HepG2 (cell line): Measurements from ENCODE around the gene DENND4C.
"Not testable (repeated sequence)": the region's sequence is repeated elsewhere in the genome, so short reads cannot be mapped to it uniquely, and the experiment has no call there.

ENCODE experiments used
- CBX2 ChIP-seq, 2 experiments: fragments of 200-600 bp in 1 of 2; sonication (generic); formaldehyde crosslinking in 1 of 2; IDR thresholded peaks; 2 replicates each; pipeline versions ENCODE4 v1.7.0 to v1.8.1; 2018 to 2022; ENCODE audit warnings: low read depth in 2 of 2, low read length in 1 of 2, mild to moderate bottlenecking in 1 of 2, missing genetic modification reagents in 1 of 2
- ETV6 ChIP-seq: sonication (generic); formaldehyde crosslinking; conservative IDR thresholded peaks from 2 replicates; pipeline ENCODE4 v1.4.0; 2020; ENCODE audit warnings: missing genetic modification reagents
- MIXL1 ChIP-seq: IDR thresholded peaks from 2 replicates; pipeline ENCODE4 v1.6.1; 2016
- NFIC ChIP-seq: IDR thresholded peaks from 2 replicates; pipeline ENCODE4 v1.6.1; 2012; ENCODE audit warnings: mild to moderate bottlenecking, low read length, inconsistent platforms
- SMAD3 ChIP-seq: sonication (generic); formaldehyde crosslinking; IDR thresholded peaks from 2 replicates; pipeline ENCODE4 v1.4.0; 2020; ENCODE audit warnings: missing genetic modification reagents
- SMARCC2 ChIP-seq: fragments of 450-650 bp; IDR thresholded peaks from 2 replicates; pipeline ENCODE4 v1.6.1; 2017; ENCODE audit warnings: antibody characterized with exemption, mild to moderate bottlenecking
- TAF15 ChIP-seq: fragments of 200-400 bp; formaldehyde crosslinking; IDR thresholded peaks from one replicate; pipeline ENCODE4 v1.6.1; 2018; ENCODE audit warnings: mild to moderate bottlenecking, low read depth, low read length; ENCODE audit not compliant: poor library complexity, severe bottlenecking
- ZNF3 ChIP-seq: IDR thresholded peaks from 2 replicates; pipeline ENCODE4 v1.7.0; 2017; ENCODE audit warnings: inconsistent platforms
- ZNF616 ChIP-seq: sonication (generic); formaldehyde crosslinking; IDR thresholded peaks from 2 replicates; pipeline ENCODE4 v1.5.0; 2020; ENCODE audit warnings: low read depth, mild to moderate bottlenecking, missing genetic modification reagents
- TF ChIP-seq, protein P1 (sequence below): IDR thresholded peaks from 2 replicates; pipeline ENCODE4 v1.6.1; 2012; ENCODE audit warnings: inconsistent platforms
- TF ChIP-seq, protein P2 (sequence below): sonication (generic); formaldehyde crosslinking; IDR thresholded peaks from 2 replicates; pipeline ENCODE4 v1.4.0; 2020; ENCODE audit warnings: missing genetic modification reagents, borderline replicate concordance
- TF ChIP-seq, protein P3 (sequence below), 2 experiments: IDR thresholded peaks; 2 replicates each; pipeline ENCODE4 v1.6.1; 2011 to 2012; ENCODE audit warnings: low read length in 2 of 2, borderline replicate concordance in 1 of 2, low read depth in 1 of 2, mild to moderate bottlenecking in 1 of 2, moderate library complexity in 1 of 2

DNA sequence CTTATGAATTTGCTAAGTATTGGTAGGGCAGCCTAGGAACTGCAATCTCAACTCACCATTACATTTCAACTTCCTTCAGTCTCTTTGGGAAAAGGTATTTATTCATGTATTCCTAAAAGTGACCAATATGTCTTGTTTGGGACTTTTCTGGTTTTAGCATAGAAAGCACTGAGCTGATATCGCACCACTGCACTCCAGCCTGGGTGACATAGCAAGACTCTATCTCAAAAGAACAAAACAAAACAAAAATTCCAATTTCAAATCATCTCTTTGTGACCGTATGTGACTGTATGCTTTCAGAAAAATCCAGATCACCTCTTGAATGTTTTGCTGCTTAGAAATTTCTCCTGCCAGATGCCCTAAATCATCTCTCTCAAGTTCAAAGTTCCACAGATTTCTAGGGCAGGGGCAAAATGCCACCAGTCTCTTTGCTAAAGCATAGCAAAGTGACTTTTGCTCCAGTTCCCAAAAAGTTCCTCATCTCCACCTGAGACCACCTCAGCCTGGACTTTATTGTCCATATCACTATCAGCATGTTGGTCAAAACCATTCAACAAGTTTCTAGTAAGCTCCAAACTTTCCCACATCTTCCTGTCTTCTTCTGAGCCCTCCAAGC, 37.0 kb upstream of the DENND4C start:
- TF ChIP-seq TAF15; NFIC; ZNF616 (CRISPR knock-in tag); ETV6; ZNF3; SMARCC2; SMAD3 (CRISPR knock-in tag); MIXL1 (CRISPR knock-in tag); CBX2 (IDR thresholded peaks at IDR 0.05; ENCODE audit: low read depth, low read length); CBX2 (CRISPR knock-in tag; IDR thresholded peaks at IDR 0.05; ENCODE audit: low read depth): not testable (repeated sequence)
- TF ChIP-seq, protein P1, sequence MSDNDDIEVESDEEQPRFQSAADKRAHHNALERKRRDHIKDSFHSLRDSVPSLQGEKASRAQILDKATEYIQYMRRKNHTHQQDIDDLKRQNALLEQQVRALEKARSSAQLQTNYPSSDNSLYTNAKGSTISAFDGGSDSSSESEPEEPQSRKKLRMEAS = not testable (repeated sequence)
- TF ChIP-seq, protein P2, sequence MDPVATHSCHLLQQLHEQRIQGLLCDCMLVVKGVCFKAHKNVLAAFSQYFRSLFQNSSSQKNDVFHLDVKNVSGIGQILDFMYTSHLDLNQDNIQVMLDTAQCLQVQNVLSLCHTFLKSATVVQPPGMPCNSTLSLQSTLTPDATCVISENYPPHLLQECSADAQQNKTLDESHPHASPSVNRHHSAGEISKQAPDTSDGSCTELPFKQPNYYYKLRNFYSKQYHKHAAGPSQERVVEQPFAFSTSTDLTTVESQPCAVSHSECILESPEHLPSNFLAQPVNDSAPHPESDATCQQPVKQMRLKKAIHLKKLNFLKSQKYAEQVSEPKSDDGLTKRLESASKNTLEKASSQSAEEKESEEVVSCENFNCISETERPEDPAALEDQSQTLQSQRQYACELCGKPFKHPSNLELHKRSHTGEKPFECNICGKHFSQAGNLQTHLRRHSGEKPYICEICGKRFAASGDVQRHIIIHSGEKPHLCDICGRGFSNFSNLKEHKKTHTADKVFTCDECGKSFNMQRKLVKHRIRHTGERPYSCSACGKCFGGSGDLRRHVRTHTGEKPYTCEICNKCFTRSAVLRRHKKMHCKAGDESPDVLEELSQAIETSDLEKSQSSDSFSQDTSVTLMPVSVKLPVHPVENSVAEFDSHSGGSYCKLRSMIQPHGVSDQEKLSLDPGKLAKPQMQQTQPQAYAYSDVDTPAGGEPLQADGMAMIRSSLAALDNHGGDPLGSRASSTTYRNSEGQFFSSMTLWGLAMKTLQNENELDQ (CRISPR knock-in tag) = not testable (repeated sequence)
- TF ChIP-seq, protein P3, sequence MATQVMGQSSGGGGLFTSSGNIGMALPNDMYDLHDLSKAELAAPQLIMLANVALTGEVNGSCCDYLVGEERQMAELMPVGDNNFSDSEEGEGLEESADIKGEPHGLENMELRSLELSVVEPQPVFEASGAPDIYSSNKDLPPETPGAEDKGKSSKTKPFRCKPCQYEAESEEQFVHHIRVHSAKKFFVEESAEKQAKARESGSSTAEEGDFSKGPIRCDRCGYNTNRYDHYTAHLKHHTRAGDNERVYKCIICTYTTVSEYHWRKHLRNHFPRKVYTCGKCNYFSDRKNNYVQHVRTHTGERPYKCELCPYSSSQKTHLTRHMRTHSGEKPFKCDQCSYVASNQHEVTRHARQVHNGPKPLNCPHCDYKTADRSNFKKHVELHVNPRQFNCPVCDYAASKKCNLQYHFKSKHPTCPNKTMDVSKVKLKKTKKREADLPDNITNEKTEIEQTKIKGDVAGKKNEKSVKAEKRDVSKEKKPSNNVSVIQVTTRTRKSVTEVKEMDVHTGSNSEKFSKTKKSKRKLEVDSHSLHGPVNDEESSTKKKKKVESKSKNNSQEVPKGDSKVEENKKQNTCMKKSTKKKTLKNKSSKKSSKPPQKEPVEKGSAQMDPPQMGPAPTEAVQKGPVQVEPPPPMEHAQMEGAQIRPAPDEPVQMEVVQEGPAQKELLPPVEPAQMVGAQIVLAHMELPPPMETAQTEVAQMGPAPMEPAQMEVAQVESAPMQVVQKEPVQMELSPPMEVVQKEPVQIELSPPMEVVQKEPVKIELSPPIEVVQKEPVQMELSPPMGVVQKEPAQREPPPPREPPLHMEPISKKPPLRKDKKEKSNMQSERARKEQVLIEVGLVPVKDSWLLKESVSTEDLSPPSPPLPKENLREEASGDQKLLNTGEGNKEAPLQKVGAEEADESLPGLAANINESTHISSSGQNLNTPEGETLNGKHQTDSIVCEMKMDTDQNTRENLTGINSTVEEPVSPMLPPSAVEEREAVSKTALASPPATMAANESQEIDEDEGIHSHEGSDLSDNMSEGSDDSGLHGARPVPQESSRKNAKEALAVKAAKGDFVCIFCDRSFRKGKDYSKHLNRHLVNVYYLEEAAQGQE (IDR thresholded peaks at IDR 0.05; ENCODE audit: borderline replicate concordance in 1 of 2, low read depth in 1 of 2, low read length in 2 of 2) = not testable (repeated sequence)
